Activated CD8-positive, alpha-beta memory T cell treated with anti-CD3 and anti-CD28 coated beads, Interleukin-2, amount 50 U/mL, for 1 hour (primary cell): ENCODE data around the gene TCF3.
"Not testable (repeated sequence)": the region's sequence is repeated elsewhere in the genome, so short reads cannot be mapped to it uniquely, and the experiment has no call there.

Experiments
- DNase-seq: peaks from one replicate; pipeline ENCODE4 v3.0.0-alpha.2; 2020; ENCODE audit errors: extremely low read depth

The TCF3 gene

GRCh38 chr19:1652471-1653299 lies at the start of gene TCF3:
TCF3 (minus strand) TSS chr19:1652615; CDS start chr19:1650248, 2,367 bp downstream.
- peak; percentile 92 for DNase-seq

- no peak for DNase-seq
Observed at GRCh38 chr19:1700733-1701663, 48.6 kb upstream of the TCF3 start.

GRCh38 chr19:1699998-1700732 lies 47.8 kb upstream of the TCF3 start:
- DNase-seq, result no peak

GRCh38 chr19:1699386-1699785 lies 47.0 kb upstream of the TCF3 start:
- no peak for DNase-seq

- no peak for DNase-seq
Observed at GRCh38 chr19:1698636-1699035, 46.2 kb upstream of the TCF3 start.

- not testable (repeated sequence) for DNase-seq
Observed at GRCh38 chr19:1695481-1695880, 43.1 kb upstream of the TCF3 start.

GRCh38 chr19:1691589-1692290 lies 39.3 kb upstream of the TCF3 start:
- DNase-seq, result no peak

GRCh38 chr19:1690699-1691307 lies 38.4 kb upstream of the TCF3 start:
- peak; percentile 24 for DNase-seq

GRCh38 chr19:1685785-1686184 lies 33.4 kb upstream of the TCF3 start:
- DNase-seq, result not testable (repeated sequence)

GRCh38 chr19:1685046-1685445 lies 32.6 kb upstream of the TCF3 start:
- DNase-seq, result no peak

GRCh38 chr19:1684573-1684912 lies 32.1 kb upstream of the TCF3 start:
- DNase-seq, result no peak

GRCh38 chr19:1683869-1684572 lies 31.6 kb upstream of the TCF3 start:
- DNase-seq, result no peak

- DNase-seq, result no peak
Observed at GRCh38 chr19:1680976-1681375, 28.6 kb upstream of the TCF3 start.

GRCh38 chr19:1678073-1678472 lies 25.7 kb upstream of the TCF3 start:
- DNase-seq, result no peak

- no peak for DNase-seq
Observed at GRCh38 chr19:1676351-1677266, 24.2 kb upstream of the TCF3 start.

- no peak for DNase-seq
Observed at GRCh38 chr19:1675633-1676350, 23.4 kb upstream of the TCF3 start.

GRCh38 chr19:1674293-1674679 lies 21.9 kb upstream of the TCF3 start:
- DNase-seq, result no peak

- no peak for DNase-seq
Observed at GRCh38 chr19:1673645-1674292, 21.4 kb upstream of the TCF3 start.
